Loucy (cell line): ENCODE measurements around the gene SUPT4H1.

Source experiments
- H2AFZ ChIP-seq: fragments of 200-600 bp; sonication (generic); 2 replicates; pipeline ENCODE4 v1.6.0; 2016; ENCODE audit warnings: antibody characterized with exemption, mild to moderate bottlenecking, low read length, moderate library complexity
- H3F3A ChIP-seq: fragments of 200-600 bp; 2 replicates; pipeline ENCODE4 v1.6.0; 2016; ENCODE audit warnings: antibody characterized with exemption, low read depth, mild to moderate bottlenecking
- H3K27me3 ChIP-seq: fragments of 200-600 bp; sonication (generic); 2 replicates; pipeline ENCODE4 v1.6.1; 2014; ENCODE audit warnings: low read length, mild to moderate bottlenecking; ENCODE audit not compliant: insufficient read depth, poor library complexity, severe bottlenecking
- H3K36me3 ChIP-seq: fragments of 200-600 bp; sonication (generic); 2 replicates; pipeline ENCODE4 v1.6.1; 2016; ENCODE audit warnings: low read length; ENCODE audit not compliant: insufficient read depth
- H3K4me1 ChIP-seq: fragments of 200-600 bp; sonication (generic); 2 replicates; pipeline ENCODE4 v1.5.1; 2014; ENCODE audit warnings: low read length, mild to moderate bottlenecking; ENCODE audit not compliant: insufficient read depth, poor library complexity, severe bottlenecking
- H3K4me2 ChIP-seq: fragments of 200-600 bp; sonication (generic); 2 replicates; pipeline ENCODE4 v1.6.0; 2014; ENCODE audit warnings: antibody characterized with exemption, low read length, low read depth, mild to moderate bottlenecking; ENCODE audit not compliant: poor library complexity, severe bottlenecking
- H3K4me3 ChIP-seq: fragments of 200-600 bp; sonication (generic); 2 replicates; pipeline ENCODE4 v1.5.1; 2014; ENCODE audit warnings: low read length, mild to moderate bottlenecking, mixed read lengths; ENCODE audit not compliant: poor library complexity, severe bottlenecking
- H3K79me2 ChIP-seq: fragments of 200-600 bp; sonication (generic); 2 replicates; pipeline ENCODE4 v1.6.1; 2014; ENCODE audit warnings: low read length; ENCODE audit not compliant: insufficient read depth
- H3K9ac ChIP-seq: fragments of 200-600 bp; sonication (generic); 2 replicates; pipeline ENCODE4 v1.6.0; 2014; ENCODE audit warnings: mild to moderate bottlenecking, low read depth, low read length, moderate library complexity; ENCODE audit not compliant: poor library complexity, severe bottlenecking
- H3K9me2 ChIP-seq: fragments of 200-600 bp; sonication (generic); replicated peaks from 2 replicates; pipeline ENCODE4 v1.6.1; 2016; ENCODE audit warnings: low read depth, low read length, mixed read lengths
- H3K9me3 ChIP-seq: fragments of 200-600 bp; sonication (generic); 2 replicates; pipeline ENCODE4 v1.6.1; 2014; ENCODE audit warnings: mild to moderate bottlenecking, antibody characterized with exemption, low read length, low read depth; ENCODE audit not compliant: insufficient read depth
- H4K20me1 ChIP-seq: fragments of 200-600 bp; sonication (generic); 2 replicates; pipeline ENCODE4 v1.6.0; 2014; ENCODE audit warnings: antibody characterized with exemption, low read length, mild to moderate bottlenecking; ENCODE audit not compliant: insufficient read depth, poor library complexity, severe bottlenecking
- CTCF ChIP-seq: fragments of 200-600 bp; sonication (generic); conservative IDR thresholded peaks from 2 replicates; pipeline ENCODE4 v1.5.1; 2014; ENCODE audit warnings: mild to moderate bottlenecking, antibody characterized with exemption, low read length
- EZH2phosphoT487 ChIP-seq: fragments of 200-600 bp; IDR thresholded peaks from 2 replicates; pipeline ENCODE4 v1.6.1; 2018; ENCODE audit warnings: antibody characterized with exemption, mild to moderate bottlenecking, moderate library complexity, borderline replicate concordance

SUPT4H1 gene

GRCh38 chr17:58375811-58376210 lies 23.8 kb upstream of the SUPT4H1 start:
- Histone ChIP-seq H4K20me1 (no peaks in the 10 kb centered on the region), H3K9me2 (no peaks in the 10 kb centered on the region), H3K79me2 (peaks cover 92% of the 10 kb centered on the region), H3K9ac (no peak overlapping the region), H3K4me2 (peak overlapping the region; percentile 12), H3K9me3 (no peaks in the 10 kb centered on the region), H3F3A (no peaks in the 10 kb centered on the region), H2AFZ (no peak overlapping the region), H3K4me1 (peaks cover 49% of the 10 kb centered on the region), H3K27me3 (no peaks in the 10 kb centered on the region), H3K36me3 (no peaks in the 10 kb centered on the region; the same call in 1 of the 2 replicates), H3K4me3 (no peak overlapping the region)
- TF ChIP-seq EZH2phosphoT487 (no peak), CTCF (no peak)

DNA sequence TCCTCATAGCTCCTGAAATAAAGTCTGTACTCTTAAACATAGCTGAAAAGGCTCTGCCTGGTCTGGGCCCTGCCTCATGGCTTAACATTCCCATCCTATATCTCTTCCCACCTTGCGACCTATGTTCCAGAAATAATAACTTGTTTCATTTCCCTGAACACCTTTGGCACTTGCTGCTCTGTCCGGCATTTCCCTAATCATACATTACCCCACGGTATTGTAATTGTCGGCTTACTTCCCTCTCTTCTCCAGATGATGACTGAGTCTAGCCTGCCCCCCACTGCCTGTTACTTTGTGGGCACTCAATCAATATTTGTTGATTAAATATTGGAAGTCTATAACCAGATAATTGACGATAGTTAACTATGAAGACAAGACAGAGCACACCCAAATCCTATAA lies 23.3 kb upstream of the SUPT4H1 start:
- no peaks in the 10 kb centered on the region for H4K20me1 ChIP-seq
- no peak overlapping the region for H2AFZ ChIP-seq
- H3K9ac ChIP-seq = no peak overlapping the region
- no peaks in the 10 kb centered on the region for H3F3A ChIP-seq
- H3K4me2 ChIP-seq = no peak overlapping the region
- H3K27me3 ChIP-seq = no peaks in the 10 kb centered on the region
- no peak overlapping the region for H3K4me3 ChIP-seq
- peaks cover 5% of the 10 kb centered on the region; the same call in 1 of the 2 replicates for H3K36me3 ChIP-seq
- peaks cover 87% of the 10 kb centered on the region for H3K79me2 ChIP-seq
- H3K9me2 ChIP-seq = no peaks in the 10 kb centered on the region
- TF ChIP-seq EZH2phosphoT487 (no peak), CTCF (no peak)
- H3K9me3 ChIP-seq = no peaks in the 10 kb centered on the region
- H3K4me1 ChIP-seq = peaks cover 43% of the 10 kb centered on the region

GRCh38 chr17:58373923-58374322 lies 21.9 kb upstream of the SUPT4H1 start:
- peaks cover 73% of the 10 kb centered on the region for H3K79me2 ChIP-seq
- TF ChIP-seq EZH2phosphoT487 (no peak), CTCF (no peak)

More at GRCh38 chr17:58373923-58374322, 21.9 kb upstream of the SUPT4H1 start:
- Histone ChIP-seq H3K4me1 (peaks cover 30% of the 10 kb centered on the region), H3K4me2 (no peak overlapping the region), H3K9me3 (no peaks in the 10 kb centered on the region), H3K9me2 (no peaks in the 10 kb centered on the region), H2AFZ (no peak overlapping the region), H3K27me3 (no peaks in the 10 kb centered on the region), H4K20me1 (no peaks in the 10 kb centered on the region), H3K4me3 (no peak overlapping the region), H3K9ac (no peak overlapping the region), H3F3A (no peaks in the 10 kb centered on the region), H3K36me3 (peaks cover 15% of the 10 kb centered on the region; the same call in 1 of the 2 replicates)
